CD4-positive, alpha-beta memory T cell (primary cell): ENCODE data around the gene BHLHE23. TPM values are rescaled to one million over a fixed set of nuclear protein-coding genes. Genes with fewer than 3 reads are reported as not detected.
A peak's percentile ranks its signal among the peaks of the same experiment; 100 is the strongest.

Experiments
- CTCF ChIA-PET: fragments of 350-600 bp; sonication (Branson Sonifier 250); formaldehyde crosslinking; loops from one replicate; lab custom pipeline; 2021; ENCODE audit warnings: inconsistent platforms; ENCODE audit not compliant: partially characterized antibody; lab: Charles Lee
- POLR2A ChIA-PET: fragments of 350-600 bp; sonication (Branson Sonifier 250); formaldehyde crosslinking; loops from one replicate; lab custom pipeline; 2021; ENCODE audit not compliant: partially characterized antibody; lab: Charles Lee
- DNase-seq, 5 donors: peaks; one replicate each; pipeline versions ENCODE4 v3.0.0 to v3.0.0-alpha.2; 2020 to 2022; ENCODE audit warnings: mixed read lengths in 1 of 5
- H3K27ac ChIP-seq: one replicate; pipeline ENCODE4 v1.7.0; 2013; ENCODE audit warnings: low read depth, low read length
- H3K27me3 ChIP-seq: 2 replicates; pipeline ENCODE4 v1.7.0; 2013; ENCODE audit warnings: mild to moderate bottlenecking, low read length, moderate library complexity; ENCODE audit not compliant: insufficient read depth
- H3K36me3 ChIP-seq: 2 replicates; pipeline ENCODE4 v1.7.0; 2013; ENCODE audit warnings: mild to moderate bottlenecking, low read length, moderate library complexity; ENCODE audit not compliant: insufficient read depth
- H3K4me1 ChIP-seq: 2 replicates; pipeline ENCODE4 v1.7.0; 2013; ENCODE audit warnings: mild to moderate bottlenecking, low read length, moderate library complexity; ENCODE audit not compliant: insufficient read depth
- H3K4me3 ChIP-seq, 2 donors: one replicate each; pipeline ENCODE4 v1.7.0; 2013; ENCODE audit warnings: low read length in 2 of 2, mild to moderate bottlenecking in 1 of 2
- H3K9me3 ChIP-seq, 2 donors: one replicate each; pipeline ENCODE4 v1.7.0; 2013; ENCODE audit warnings: low read length in 2 of 2, control low read depth in 1 of 2; ENCODE audit not compliant: control insufficient read depth in 1 of 2
- H3K27ac Mint-ChIP-seq, 7 donors: one replicate each; pipeline ENCODE4 v1.8.0; 2020 to 2021; ENCODE audit warnings: mixed read lengths in 7 of 7, mild to moderate bottlenecking in 6 of 7, inconsistent platforms in 3 of 7, moderate library complexity in 3 of 7
- H3K27me3 Mint-ChIP-seq, 2 donors: one replicate each; pipeline ENCODE4 v1.8.0; 2020 to 2021; ENCODE audit warnings: mixed read lengths in 2 of 2
- H3K36me3 Mint-ChIP-seq, 2 donors: one replicate each; pipeline ENCODE4 v1.8.0; 2020 to 2021; ENCODE audit warnings: mixed read lengths in 2 of 2, inconsistent platforms in 1 of 2, mild to moderate bottlenecking in 1 of 2
- H3K4me1 Mint-ChIP-seq, 4 donors: one replicate each; pipeline ENCODE4 v1.8.0; 2020 to 2021; ENCODE audit warnings: mixed read lengths in 4 of 4, mild to moderate bottlenecking in 1 of 4
- H3K4me3 Mint-ChIP-seq, 8 donors: one replicate each; pipeline ENCODE4 v1.8.0; 2020 to 2021; ENCODE audit warnings: mixed read lengths in 8 of 8, mild to moderate bottlenecking in 7 of 8, moderate library complexity in 6 of 8, inconsistent platforms in 3 of 8
- H3K9me3 Mint-ChIP-seq, 8 donors: one replicate each; pipeline ENCODE4 v1.8.0; 2020 to 2021; ENCODE audit warnings: mixed read lengths in 8 of 8, mild to moderate bottlenecking in 5 of 8, inconsistent platforms in 3 of 8, moderate library complexity in 1 of 8
- intact Hi-C: fragments of 100-400 bp; cut with micrococcal nuclease; formaldehyde crosslinking; loops from one replicate; pipeline ENCODE4 v1.15.1; 2023
- polyA plus RNA-seq, 2 donors: library from polyadenylated mRNA; unstranded; fragments of 300-500 nt; fragmentation: Illumina TruSeq; gene quantifications; one replicate each; pipeline ENCODE4 v1.2.3, GENCODE V29; 2021
- total RNA-seq, 2 experiments: library from RNA; stranded (reverse); gene quantifications; one replicate each; pipeline ENCODE4 v1.2.3, GENCODE V29; 2021

BHLHE23 gene
- total and polyA plus RNA-seq, 4 experiments from 2014 or later = not detected

- H3K4me3 Mint-ChIP-seq = no peak overlapping the region
- no peaks in the 10 kb centered on the region for H3K4me1 ChIP-seq
- H3K9me3 Mint-ChIP-seq = peaks cover 3 to 23% (median 17%) of the 10 kb centered on the region in 8 donors
- no peak overlapping the region for H3K4me3 ChIP-seq
- DNase-seq = no peak
- H3K27ac Mint-ChIP-seq = no peak overlapping the region
- H3K9me3 ChIP-seq = no peaks in the 10 kb centered on the region
- peaks cover 46% of the 10 kb centered on the region in 2 donors for H3K27me3 Mint-ChIP-seq
- CTCF ChIA-PET = no interaction called here
- H3K27me3 ChIP-seq = no peaks in the 10 kb centered on the region
- H3K36me3 Mint-ChIP-seq = peaks cover 0 to 3% of the 10 kb centered on the region in 2 donors
- H3K36me3 ChIP-seq = no peaks in the 10 kb centered on the region
- peaks cover 0 to 3% (median under 1%) of the 10 kb centered on the region in 4 donors for H3K4me1 Mint-ChIP-seq
- POLR2A ChIA-PET = no interaction called here
- H3K27ac ChIP-seq = no peak overlapping the region
- intact Hi-C loops = no loop called here
These were observed 9.8 kb upstream of the BHLHE23 start for GRCh38 chr20:63016514-63017075.

- H3K36me3 Mint-ChIP-seq = peaks cover 0 to 3% of the 10 kb centered on the region in 2 donors
- no peak overlapping the region for H3K27ac Mint-ChIP-seq
- CTCF ChIA-PET = no interaction called here
These were observed 9.0 kb upstream of the BHLHE23 start for GRCh38 chr20:63015662-63016361.

GRCh38 chr20:63015147-63015661, 8.4 kb upstream of the BHLHE23 start:
- H3K4me1 Mint-ChIP-seq = peaks cover 4 to 8% (median 5%) of the 10 kb centered on the region in 4 donors
- Histone ChIP-seq H3K9me3 (no peaks in the 10 kb centered on the region), H3K27me3 (no peaks in the 10 kb centered on the region), H3K27ac (no peak overlapping the region), H3K4me1 (peaks cover 6% of the 10 kb centered on the region), H3K4me3 (no peak overlapping the region), H3K36me3 (no peaks in the 10 kb centered on the region)
- peaks cover 0 to 3% of the 10 kb centered on the region in 2 donors for H3K36me3 Mint-ChIP-seq
- peaks cover 47 to 48% of the 10 kb centered on the region in 2 donors for H3K27me3 Mint-ChIP-seq
- ChIA-PET POLR2A (no interaction called here), CTCF (no interaction called here)
- no peak overlapping the region for H3K27ac Mint-ChIP-seq
- H3K9me3 Mint-ChIP-seq = peaks cover 3 to 24% (median 17%) of the 10 kb centered on the region in 8 donors
- intact Hi-C loops = no loop called here
- no peak for DNase-seq
- H3K4me3 Mint-ChIP-seq = no peak overlapping the region

More at GRCh38 chr20:63015662-63016361, 9.0 kb upstream of the BHLHE23 start:
- H3K36me3 ChIP-seq = no peaks in the 10 kb centered on the region
- peaks cover 0 to 4% (median 2%) of the 10 kb centered on the region in 4 donors for H3K4me1 Mint-ChIP-seq
- H3K27ac ChIP-seq = no peak overlapping the region
- peaks cover 3 to 21% (median 17%) of the 10 kb centered on the region in 8 donors for H3K9me3 Mint-ChIP-seq
- DNase-seq = peak in 1 of 5 donors; percentile 36
- no peaks in the 10 kb centered on the region for H3K27me3 ChIP-seq
- H3K9me3 ChIP-seq = no peaks in the 10 kb centered on the region
- POLR2A ChIA-PET = no interaction called here
- no peak overlapping the region for H3K4me3 ChIP-seq
- no peaks in the 10 kb centered on the region for H3K4me1 ChIP-seq
- intact Hi-C loops = no loop called here
- H3K27me3 Mint-ChIP-seq = peaks cover 48 to 50% of the 10 kb centered on the region in 2 donors
- no peak overlapping the region for H3K4me3 Mint-ChIP-seq

GRCh38 chr20:63014710-63015109, 7.9 kb upstream of the BHLHE23 start:
- intact Hi-C loops = no loop called here
- H3K4me3 ChIP-seq = no peak overlapping the region
- H3K36me3 Mint-ChIP-seq = peaks cover 0 to 5% of the 10 kb centered on the region in 2 donors
- H3K4me1 Mint-ChIP-seq = peaks cover 7 to 13% (median 9%) of the 10 kb centered on the region in 4 donors
- ChIA-PET CTCF (no interaction called here), POLR2A (interaction anchor here (0.7 kb wide), 1 partner anchor 115 kb away, joined by 3 read pairs; no protein-coding TSS in a partner anchor)
- no peak overlapping the region for H3K4me3 Mint-ChIP-seq
- H3K27me3 ChIP-seq = peaks cover under 1% of the 10 kb centered on the region
- no peak overlapping the region for H3K27ac ChIP-seq
- H3K4me1 ChIP-seq = peaks cover 10% of the 10 kb centered on the region
- peaks cover 3 to 24% (median 17%) of the 10 kb centered on the region in 8 donors for H3K9me3 Mint-ChIP-seq
- DNase-seq = no peak
- peaks cover 49 to 50% of the 10 kb centered on the region in 2 donors for H3K27me3 Mint-ChIP-seq
- no peaks in the 10 kb centered on the region for H3K9me3 ChIP-seq
- H3K36me3 ChIP-seq = no peaks in the 10 kb centered on the region
- H3K27ac Mint-ChIP-seq = no peak overlapping the region

GRCh38 chr20:63014287-63014686, 7.5 kb upstream of the BHLHE23 start:
- CTCF ChIA-PET = no interaction called here
- POLR2A ChIA-PET = interaction anchor here (0.7 kb wide), 1 partner anchor 115 kb away, joined by 3 read pairs; no protein-coding TSS in a partner anchor
- peaks cover 4% of the 10 kb centered on the region for H3K27me3 ChIP-seq

GRCh38 chr20:63013207-63013606, 6.4 kb upstream of the BHLHE23 start:
- no peak overlapping the region for H3K4me3 Mint-ChIP-seq
- peaks cover 0 to 5% of the 10 kb centered on the region in 2 donors for H3K36me3 Mint-ChIP-seq
- no peaks in the 10 kb centered on the region for H3K36me3 ChIP-seq
- intact Hi-C loops = no loop called here
- ChIA-PET POLR2A (no interaction called here), CTCF (no interaction called here)
- H3K4me1 ChIP-seq = peaks cover 24% of the 10 kb centered on the region
- DNase-seq = no peak
- H3K27ac Mint-ChIP-seq = no peak overlapping the region
- no peaks in the 10 kb centered on the region for H3K9me3 ChIP-seq
- peaks cover 15% of the 10 kb centered on the region for H3K27me3 ChIP-seq
- H3K4me3 ChIP-seq = no peak overlapping the region
- H3K27ac ChIP-seq = no peak overlapping the region
- peaks cover 3 to 24% (median 17%) of the 10 kb centered on the region in 8 donors for H3K9me3 Mint-ChIP-seq
- peaks cover 7 to 25% (median 16%) of the 10 kb centered on the region in 4 donors for H3K4me1 Mint-ChIP-seq
- peaks cover 47 to 48% of the 10 kb centered on the region in 2 donors for H3K27me3 Mint-ChIP-seq

More at GRCh38 chr20:63014287-63014686, 7.5 kb upstream of the BHLHE23 start:
- H3K36me3 Mint-ChIP-seq = peaks cover 0 to 5% of the 10 kb centered on the region in 2 donors
- peaks cover 15% of the 10 kb centered on the region for H3K4me1 ChIP-seq
- no peak overlapping the region for H3K27ac Mint-ChIP-seq
- no peak for DNase-seq
- no peak overlapping the region for H3K27ac ChIP-seq
- H3K4me1 Mint-ChIP-seq = peaks cover 7 to 14% (median 9%) of the 10 kb centered on the region in 4 donors
- peaks cover 3 to 24% (median 17%) of the 10 kb centered on the region in 8 donors for H3K9me3 Mint-ChIP-seq
- no peak overlapping the region for H3K4me3 ChIP-seq
- no peak overlapping the region for H3K4me3 Mint-ChIP-seq
- H3K36me3 ChIP-seq = no peaks in the 10 kb centered on the region
- H3K27me3 Mint-ChIP-seq = peaks cover 45 to 46% of the 10 kb centered on the region in 2 donors
- no peaks in the 10 kb centered on the region for H3K9me3 ChIP-seq
- intact Hi-C loops = no loop called here

- POLR2A ChIA-PET = no interaction called here
These were observed 5.0 kb upstream of the BHLHE23 start for GRCh38 chr20:63011798-63012197.

More at GRCh38 chr20:63011798-63012197, 5.0 kb upstream of the BHLHE23 start:
- Histone ChIP-seq H3K27ac (no peak overlapping the region), H3K4me3 (no peak overlapping the region), H3K36me3 (no peaks in the 10 kb centered on the region), H3K9me3 (no peaks in the 10 kb centered on the region), H3K27me3 (peaks cover 15% of the 10 kb centered on the region), H3K4me1 (peaks cover 37% of the 10 kb centered on the region)
- Mint-ChIP-seq H3K27me3 (peaks cover 50% of the 10 kb centered on the region in 2 donors), H3K36me3 (peaks cover 0 to 5% of the 10 kb centered on the region in 2 donors), H3K4me3 (no peak overlapping the region), H3K4me1 (peaks cover 7 to 33% (median 19%) of the 10 kb centered on the region in 4 donors), H3K9me3 (peaks cover 3 to 24% (median 17%) of the 10 kb centered on the region in 8 donors), H3K27ac (peak overlapping the region in 2 of 7 donors; percentile 15 to 42)
- no peak for DNase-seq
- intact Hi-C loops = no loop called here
- CTCF ChIA-PET = interaction anchor here (0.7 to 2.4 kb wide), 7 partner anchors 9 to 139 kb away, joined by 3 to 13 read pairs (median 3); no protein-coding TSS in a partner anchor
